ENCODE measurements around the gene LENEP. TPM values are rescaled to one million over a fixed set of nuclear protein-coding genes. Genes with fewer than 3 reads are reported as not detected.

Gene LENEP
- total RNA-seq, 2 experiments from 2014 or later, result 0.78 to 2.3 TPM

DNA sequence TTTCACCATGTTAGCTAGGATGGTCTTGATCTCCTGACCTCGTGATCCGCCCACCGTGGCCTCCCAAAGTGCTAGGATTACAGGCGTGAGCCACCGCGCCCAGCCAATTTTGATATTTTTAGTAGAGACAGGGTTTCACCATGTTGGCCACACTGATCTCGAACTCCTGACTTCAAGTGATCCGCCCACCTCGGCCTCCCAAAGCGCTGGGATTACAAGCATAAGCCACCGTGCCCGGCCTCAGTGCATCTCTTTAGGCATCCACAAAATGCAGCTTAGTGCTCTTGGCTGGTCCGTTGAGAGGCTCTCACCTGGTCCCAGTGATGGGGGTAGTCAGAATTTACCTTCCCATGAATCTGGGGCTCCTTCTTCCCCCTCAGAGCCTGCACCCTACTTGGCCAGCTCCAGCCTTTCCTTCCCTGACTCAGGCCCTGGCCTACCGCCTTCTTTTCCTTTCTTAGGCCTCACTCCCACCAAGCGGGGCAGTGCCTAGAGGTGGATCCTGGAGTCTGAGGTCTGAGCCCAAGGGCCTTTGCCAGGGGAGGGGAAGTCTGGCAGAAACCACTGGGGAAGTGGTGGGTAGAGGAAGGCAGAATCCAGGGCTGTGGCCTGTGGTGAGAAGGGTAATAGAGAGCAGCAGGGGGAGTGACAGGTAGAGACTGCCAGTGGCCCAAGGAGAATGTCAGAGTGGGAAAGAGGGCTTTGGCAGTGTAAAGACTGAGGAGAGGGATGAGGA is 3.7 kb downstream of the LENEP start:
- peaks cover 8% of the 10 kb centered on the region; the same call in 1 of the 2 replicates for H3K36me3 ChIP-seq (ENCODE audit: insufficient read depth, low read length)
- no peaks in the 10 kb centered on the region for H3K9me2 ChIP-seq (ENCODE audit: insufficient read depth, low read length)
- H3K9me3 ChIP-seq (ENCODE audit: low read length), result no peaks in the 10 kb centered on the region
- H2AFZ ChIP-seq (ENCODE audit: low read length), result no peak overlapping the region
- ChIA-PET CTCF (ENCODE audit: unreplicated experiment) (no interaction called here), POLR2A (interaction anchor here (0.6 to 0.7 kb wide), 2 partner anchors 86 to 1172 kb away, joined by 3 read pairs; no protein-coding TSS in a partner anchor)
- H3K4me2 ChIP-seq (ENCODE audit: low read length), result no peak overlapping the region
- no peak overlapping the region for H3K27ac ChIP-seq (ENCODE audit: low read depth, low read length, poor library complexity, severe bottlenecking)
- no peaks in the 10 kb centered on the region for H3K79me2 ChIP-seq (ENCODE audit: insufficient read depth, low read depth, low read length)
- no peak overlapping the region for H3K4me3 ChIP-seq (ENCODE audit: low read depth, low read length, poor library complexity, severe bottlenecking)
- TF ChIP-seq, protein P1, sequence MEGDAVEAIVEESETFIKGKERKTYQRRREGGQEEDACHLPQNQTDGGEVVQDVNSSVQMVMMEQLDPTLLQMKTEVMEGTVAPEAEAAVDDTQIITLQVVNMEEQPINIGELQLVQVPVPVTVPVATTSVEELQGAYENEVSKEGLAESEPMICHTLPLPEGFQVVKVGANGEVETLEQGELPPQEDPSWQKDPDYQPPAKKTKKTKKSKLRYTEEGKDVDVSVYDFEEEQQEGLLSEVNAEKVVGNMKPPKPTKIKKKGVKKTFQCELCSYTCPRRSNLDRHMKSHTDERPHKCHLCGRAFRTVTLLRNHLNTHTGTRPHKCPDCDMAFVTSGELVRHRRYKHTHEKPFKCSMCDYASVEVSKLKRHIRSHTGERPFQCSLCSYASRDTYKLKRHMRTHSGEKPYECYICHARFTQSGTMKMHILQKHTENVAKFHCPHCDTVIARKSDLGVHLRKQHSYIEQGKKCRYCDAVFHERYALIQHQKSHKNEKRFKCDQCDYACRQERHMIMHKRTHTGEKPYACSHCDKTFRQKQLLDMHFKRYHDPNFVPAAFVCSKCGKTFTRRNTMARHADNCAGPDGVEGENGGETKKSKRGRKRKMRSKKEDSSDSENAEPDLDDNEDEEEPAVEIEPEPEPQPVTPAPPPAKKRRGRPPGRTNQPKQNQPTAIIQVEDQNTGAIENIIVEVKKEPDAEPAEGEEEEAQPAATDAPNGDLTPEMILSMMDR (conservative IDR thresholded peaks at IDR 0.05; ENCODE audit: low read length), result no peak
- TF ChIP-seq EZH2phosphoT487 (IDR thresholded peaks at IDR 0.05; ENCODE audit: borderline replicate concordance, low read depth, low read length), result no peak
- peaks cover 53% of the 10 kb centered on the region for H3K4me1 ChIP-seq (ENCODE audit: insufficient read depth, low read length, poor library complexity, severe bottlenecking)
- no TSS peak for BruUV-seq (replicated peaks)
- intact Hi-C loops (cut with micrococcal nuclease; ENCODE audit: unreplicated experiment), result no loop called here
- no peak for DNase-seq (ENCODE audit: low spot score)
- no peaks in the 10 kb centered on the region for H4K20me1 ChIP-seq (ENCODE audit: insufficient read depth, low read length)

DNA sequence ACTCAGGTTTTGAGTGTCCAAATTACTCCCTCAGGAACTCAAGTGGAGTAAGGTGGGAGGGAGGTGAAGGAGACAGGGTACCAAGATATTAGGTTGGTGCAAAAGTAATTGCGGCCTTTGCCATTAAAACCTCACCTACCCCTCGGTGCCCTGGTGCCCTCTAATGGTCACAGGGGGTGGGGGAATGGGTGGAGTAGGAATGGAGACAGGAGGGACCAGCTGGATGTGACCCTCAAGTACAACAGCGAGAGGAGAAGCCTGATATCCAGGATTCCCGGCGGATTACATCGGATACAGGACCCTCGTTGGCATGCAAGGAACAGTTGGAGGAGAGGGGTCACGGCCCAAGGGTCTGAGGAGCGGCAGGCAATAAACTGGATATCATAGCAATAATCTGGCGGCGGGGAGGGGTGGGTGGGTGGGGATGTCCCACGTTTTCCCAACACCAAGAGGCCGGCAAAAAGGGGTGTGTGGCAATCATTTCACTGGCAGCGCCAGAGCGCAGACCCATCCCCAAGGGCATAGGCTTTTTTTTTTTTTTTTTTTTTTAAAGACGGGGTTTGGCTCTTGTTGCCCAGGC is 4.9 kb downstream of the LENEP start:
- DNase-seq (ENCODE audit: low spot score), result no peak
- H3K9me2 ChIP-seq (ENCODE audit: insufficient read depth, low read length), result no peaks in the 10 kb centered on the region
- peaks cover 6% of the 10 kb centered on the region; the same call in 1 of the 2 replicates for H3K79me2 ChIP-seq (ENCODE audit: insufficient read depth, low read depth, low read length)
- TF ChIP-seq, protein P1 (conservative IDR thresholded peaks at IDR 0.05; ENCODE audit: low read length), result peak; percentile 69
- no peak for TF ChIP-seq EZH2phosphoT487 (IDR thresholded peaks at IDR 0.05; ENCODE audit: borderline replicate concordance, low read depth, low read length)
- no peak overlapping the region for H2AFZ ChIP-seq (ENCODE audit: low read length)
- H3K4me1 ChIP-seq (ENCODE audit: insufficient read depth, low read length, poor library complexity, severe bottlenecking), result peaks cover 53% of the 10 kb centered on the region
- H3K36me3 ChIP-seq (ENCODE audit: insufficient read depth, low read length), result peaks cover 5% of the 10 kb centered on the region; the same call in 1 of the 2 replicates
- H3K9me3 ChIP-seq (ENCODE audit: low read length), result no peaks in the 10 kb centered on the region
- H3K4me3 ChIP-seq (ENCODE audit: low read depth, low read length, poor library complexity, severe bottlenecking), result peak overlapping the region; percentile 71
- BruUV-seq (replicated peaks), result no TSS peak
- H3K4me2 ChIP-seq (ENCODE audit: low read length), result peak overlapping the region; percentile 79
- ChIA-PET CTCF (ENCODE audit: unreplicated experiment) (interaction anchor here (0.6 to 1.1 kb wide), 4 partner anchors 10 to 63 kb away, joined by 4 to 11 read pairs (median 6); no protein-coding TSS in a partner anchor), POLR2A (interaction anchor here (0.6 to 1.5 kb wide), 2 partner anchors 15 to 18 kb away, joined by 3 to 4 read pairs; partner anchors contain the start of gene FLAD1)
- no peaks in the 10 kb centered on the region for H4K20me1 ChIP-seq (ENCODE audit: insufficient read depth, low read length)
- intact Hi-C loops (cut with micrococcal nuclease; ENCODE audit: unreplicated experiment), result no loop called here
- peak overlapping the region; percentile 92 for H3K27ac ChIP-seq (ENCODE audit: low read depth, low read length, poor library complexity, severe bottlenecking)
